ENCODE data around the gene SCAF11. TPM values are rescaled to one million over a fixed set of nuclear protein-coding genes. Genes with fewer than 3 reads are reported as not detected.
"Not testable (repeated sequence)": the region's sequence is repeated elsewhere in the genome, so short reads cannot be mapped to it uniquely, and the experiment has no call there.

The SCAF11 gene, protein sequence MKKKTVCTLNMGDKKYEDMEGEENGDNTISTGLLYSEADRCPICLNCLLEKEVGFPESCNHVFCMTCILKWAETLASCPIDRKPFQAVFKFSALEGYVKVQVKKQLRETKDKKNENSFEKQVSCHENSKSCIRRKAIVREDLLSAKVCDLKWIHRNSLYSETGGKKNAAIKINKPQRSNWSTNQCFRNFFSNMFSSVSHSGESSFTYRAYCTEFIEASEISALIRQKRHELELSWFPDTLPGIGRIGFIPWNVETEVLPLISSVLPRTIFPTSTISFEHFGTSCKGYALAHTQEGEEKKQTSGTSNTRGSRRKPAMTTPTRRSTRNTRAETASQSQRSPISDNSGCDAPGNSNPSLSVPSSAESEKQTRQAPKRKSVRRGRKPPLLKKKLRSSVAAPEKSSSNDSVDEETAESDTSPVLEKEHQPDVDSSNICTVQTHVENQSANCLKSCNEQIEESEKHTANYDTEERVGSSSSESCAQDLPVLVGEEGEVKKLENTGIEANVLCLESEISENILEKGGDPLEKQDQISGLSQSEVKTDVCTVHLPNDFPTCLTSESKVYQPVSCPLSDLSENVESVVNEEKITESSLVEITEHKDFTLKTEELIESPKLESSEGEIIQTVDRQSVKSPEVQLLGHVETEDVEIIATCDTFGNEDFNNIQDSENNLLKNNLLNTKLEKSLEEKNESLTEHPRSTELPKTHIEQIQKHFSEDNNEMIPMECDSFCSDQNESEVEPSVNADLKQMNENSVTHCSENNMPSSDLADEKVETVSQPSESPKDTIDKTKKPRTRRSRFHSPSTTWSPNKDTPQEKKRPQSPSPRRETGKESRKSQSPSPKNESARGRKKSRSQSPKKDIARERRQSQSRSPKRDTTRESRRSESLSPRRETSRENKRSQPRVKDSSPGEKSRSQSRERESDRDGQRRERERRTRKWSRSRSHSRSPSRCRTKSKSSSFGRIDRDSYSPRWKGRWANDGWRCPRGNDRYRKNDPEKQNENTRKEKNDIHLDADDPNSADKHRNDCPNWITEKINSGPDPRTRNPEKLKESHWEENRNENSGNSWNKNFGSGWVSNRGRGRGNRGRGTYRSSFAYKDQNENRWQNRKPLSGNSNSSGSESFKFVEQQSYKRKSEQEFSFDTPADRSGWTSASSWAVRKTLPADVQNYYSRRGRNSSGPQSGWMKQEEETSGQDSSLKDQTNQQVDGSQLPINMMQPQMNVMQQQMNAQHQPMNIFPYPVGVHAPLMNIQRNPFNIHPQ (N-terminal part only)
- 96.9 and 107 TPM in 2 replicates for total RNA-seq (ENCODE audit: low replicate concordance)
- long read RNA-seq, full-length matches to known transcripts: 24 of 319 reads
- long read RNA-seq, partial matches to known transcripts: 262 of 319 reads
- long read RNA-seq, other reads (novel, unspliced or antisense): 33 of 319 reads

DNA sequence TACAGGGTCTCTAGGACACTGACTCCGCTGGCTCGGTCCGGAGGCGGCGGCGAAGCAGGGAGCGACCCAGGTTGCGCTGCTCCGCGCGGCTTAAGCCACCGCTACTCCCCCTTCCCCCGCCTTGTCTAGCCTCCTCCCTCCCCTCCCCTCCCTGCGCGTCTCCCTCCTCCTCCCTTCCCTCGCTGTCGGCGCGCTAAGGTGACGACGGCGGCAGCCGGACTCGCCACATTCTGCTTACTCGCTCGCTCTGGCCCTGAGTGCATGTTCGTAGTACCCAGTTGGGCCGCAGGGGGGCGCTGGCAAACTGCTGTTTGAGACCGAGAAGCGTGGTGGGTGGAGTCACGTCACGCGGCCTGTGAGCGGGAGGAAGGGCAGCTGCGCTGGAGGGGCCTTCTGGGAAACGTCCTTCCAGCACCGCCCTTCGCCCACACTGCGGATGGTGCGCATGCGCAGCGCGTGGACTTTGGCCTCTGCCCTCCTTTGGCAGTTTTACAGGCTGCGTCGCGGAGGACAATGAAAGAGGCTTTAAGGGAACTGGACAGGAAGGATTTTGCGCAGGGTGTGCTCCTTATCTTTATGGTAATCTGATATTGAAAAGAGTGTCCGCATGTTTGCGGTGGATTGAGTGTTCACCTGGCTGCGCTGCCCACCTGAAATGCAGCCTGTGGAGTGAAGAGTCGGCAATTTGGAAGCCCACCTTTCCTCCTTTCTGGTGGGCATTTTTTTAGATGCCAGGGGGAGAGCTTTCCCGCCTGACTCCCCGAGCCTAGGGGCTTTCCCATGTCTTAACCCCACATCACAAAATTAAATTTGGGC is at the start of gene SCAF11:
TSS of gene SCAF11 (minus strand) at position 107 of the 816 bp plus-strand sequence. CDS start 26,407 bp downstream, outside the sequence.
- peak within 1 kb of the TSS; percentile 96 for H3K4me3 Mint-ChIP-seq
- H3K36me3 Mint-ChIP-seq: peaks cover 17% of the 10 kb centered on the region
- peaks cover 9% of the 10 kb centered on the region for H3K9me3 Mint-ChIP-seq
- TF ChIP-seq, protein P1, sequence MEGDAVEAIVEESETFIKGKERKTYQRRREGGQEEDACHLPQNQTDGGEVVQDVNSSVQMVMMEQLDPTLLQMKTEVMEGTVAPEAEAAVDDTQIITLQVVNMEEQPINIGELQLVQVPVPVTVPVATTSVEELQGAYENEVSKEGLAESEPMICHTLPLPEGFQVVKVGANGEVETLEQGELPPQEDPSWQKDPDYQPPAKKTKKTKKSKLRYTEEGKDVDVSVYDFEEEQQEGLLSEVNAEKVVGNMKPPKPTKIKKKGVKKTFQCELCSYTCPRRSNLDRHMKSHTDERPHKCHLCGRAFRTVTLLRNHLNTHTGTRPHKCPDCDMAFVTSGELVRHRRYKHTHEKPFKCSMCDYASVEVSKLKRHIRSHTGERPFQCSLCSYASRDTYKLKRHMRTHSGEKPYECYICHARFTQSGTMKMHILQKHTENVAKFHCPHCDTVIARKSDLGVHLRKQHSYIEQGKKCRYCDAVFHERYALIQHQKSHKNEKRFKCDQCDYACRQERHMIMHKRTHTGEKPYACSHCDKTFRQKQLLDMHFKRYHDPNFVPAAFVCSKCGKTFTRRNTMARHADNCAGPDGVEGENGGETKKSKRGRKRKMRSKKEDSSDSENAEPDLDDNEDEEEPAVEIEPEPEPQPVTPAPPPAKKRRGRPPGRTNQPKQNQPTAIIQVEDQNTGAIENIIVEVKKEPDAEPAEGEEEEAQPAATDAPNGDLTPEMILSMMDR (conservative IDR thresholded peaks at IDR 0.05): peak; percentile 90
- DNase-seq (ENCODE audit: extremely low spot score, unreplicated experiment): peak; percentile 100
- H3K4me1 Mint-ChIP-seq (ENCODE audit: unreplicated experiment): peaks cover 41% of the 10 kb centered on the region
- H3K27ac Mint-ChIP-seq: peak within 1 kb of the TSS; percentile 99
- H3K27me3 Mint-ChIP-seq: peaks cover 4% of the 10 kb centered on the region

DNA sequence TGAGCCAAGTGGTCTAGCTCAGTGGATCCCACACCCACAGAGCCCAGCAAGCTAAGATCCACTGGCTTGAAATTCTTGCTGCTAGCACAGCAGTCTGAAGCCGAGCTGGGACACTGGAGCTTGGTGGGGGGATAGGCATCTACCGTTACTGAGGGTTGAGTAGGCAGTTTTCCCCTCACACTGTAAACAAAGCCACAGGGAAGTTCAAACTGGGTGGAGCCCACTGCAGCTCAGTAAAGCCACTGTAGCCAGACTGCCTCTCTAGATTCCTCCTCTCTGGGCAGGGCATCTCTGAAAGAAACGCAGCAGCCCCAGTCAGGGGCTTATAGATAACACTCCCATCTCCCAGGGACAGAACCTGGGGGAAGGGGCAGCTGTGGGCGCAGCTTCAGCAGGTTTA is 46.7 kb upstream of the SCAF11 start:
- peak overlapping the region; percentile 61 for H3K27ac Mint-ChIP-seq
- H3K4me1 Mint-ChIP-seq (ENCODE audit: unreplicated experiment); H3K9me3 Mint-ChIP-seq; H3K27me3 Mint-ChIP-seq; H3K36me3 Mint-ChIP-seq; DNase-seq (ENCODE audit: extremely low spot score, unreplicated experiment): not testable (repeated sequence)
- peak overlapping the region; percentile 32 for H3K4me3 Mint-ChIP-seq

DNA sequence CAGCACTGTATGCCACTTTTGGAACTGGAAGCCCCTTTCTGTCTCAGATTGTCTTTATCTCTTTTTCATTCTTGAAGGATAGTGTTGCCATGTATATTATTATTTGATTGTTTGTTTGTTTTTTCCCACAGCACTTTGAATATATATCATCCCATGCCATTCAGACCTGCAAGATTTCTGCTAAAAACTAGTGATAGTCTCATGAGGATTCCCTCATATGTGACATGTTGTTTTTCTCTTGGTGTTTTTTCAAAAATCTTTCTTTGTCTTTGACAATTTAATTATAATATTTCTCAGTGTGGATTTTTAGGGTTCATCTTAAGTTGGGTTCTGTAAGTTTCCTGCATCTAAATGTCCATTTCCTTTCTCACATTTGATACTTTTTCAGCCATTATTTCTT is 36.8 kb upstream of the SCAF11 start:
- no peaks in the 10 kb centered on the region for H3K36me3 Mint-ChIP-seq
- no peaks in the 10 kb centered on the region for H3K27me3 Mint-ChIP-seq
- H3K4me3 Mint-ChIP-seq: no peak overlapping the region
- TF ChIP-seq, protein P1 (conservative IDR thresholded peaks at IDR 0.05): no peak
- no peak for DNase-seq (ENCODE audit: extremely low spot score, unreplicated experiment)
- H3K9me3 Mint-ChIP-seq: peaks cover 12% of the 10 kb centered on the region
- no peaks in the 10 kb centered on the region for H3K4me1 Mint-ChIP-seq (ENCODE audit: unreplicated experiment)
- no peak overlapping the region for H3K27ac Mint-ChIP-seq

DNA sequence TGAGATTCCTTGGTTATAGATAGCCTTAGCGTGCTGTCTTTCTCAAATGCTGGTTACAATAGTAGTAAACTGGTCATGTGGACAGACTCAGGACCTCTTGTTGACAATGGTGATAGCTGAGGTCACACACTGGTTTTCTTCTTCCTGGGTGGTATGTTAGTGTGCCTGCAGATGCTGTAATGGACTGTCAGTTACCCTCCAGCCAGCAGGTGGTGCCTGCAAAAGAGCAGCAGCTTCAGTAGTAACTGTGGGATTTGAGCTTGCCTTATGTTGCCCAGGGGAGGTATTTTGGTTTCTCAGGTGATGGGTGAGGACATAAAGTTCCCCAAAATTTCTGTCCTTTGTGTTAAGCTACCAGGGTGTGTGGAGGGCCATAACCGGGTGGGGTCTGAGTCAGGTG is 33.7 kb upstream of the SCAF11 start:
- no peaks in the 10 kb centered on the region for H3K36me3 Mint-ChIP-seq
- DNase-seq (ENCODE audit: extremely low spot score, unreplicated experiment): no peak
- H3K4me3 Mint-ChIP-seq: no peak overlapping the region
- TF ChIP-seq, protein P1 (conservative IDR thresholded peaks at IDR 0.05): no peak
- H3K9me3 Mint-ChIP-seq: peaks cover 9% of the 10 kb centered on the region
- no peaks in the 10 kb centered on the region for H3K27me3 Mint-ChIP-seq
- no peaks in the 10 kb centered on the region for H3K4me1 Mint-ChIP-seq (ENCODE audit: unreplicated experiment)
- no peak overlapping the region for H3K27ac Mint-ChIP-seq

DNA sequence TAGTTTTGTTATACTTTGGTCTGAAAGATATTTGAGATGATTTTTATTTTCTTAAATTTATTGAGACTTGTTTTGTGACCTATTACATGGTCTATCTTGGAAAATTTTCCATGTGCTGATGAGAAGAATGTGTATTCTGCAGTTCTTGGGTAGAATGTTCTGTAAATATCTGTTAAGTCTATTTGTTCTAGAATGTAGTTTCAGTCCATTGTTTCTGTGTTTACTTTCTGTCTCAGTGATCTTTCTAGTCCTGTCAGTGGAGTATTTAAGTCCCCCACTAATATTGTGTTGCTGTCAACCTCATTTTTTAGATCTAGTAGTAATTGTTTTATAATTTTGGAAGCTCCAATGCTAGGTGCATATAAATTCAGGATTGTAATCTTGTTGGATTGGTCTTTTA is 30.4 kb upstream of the SCAF11 start:
- H3K27ac Mint-ChIP-seq: no peak overlapping the region

DNA sequence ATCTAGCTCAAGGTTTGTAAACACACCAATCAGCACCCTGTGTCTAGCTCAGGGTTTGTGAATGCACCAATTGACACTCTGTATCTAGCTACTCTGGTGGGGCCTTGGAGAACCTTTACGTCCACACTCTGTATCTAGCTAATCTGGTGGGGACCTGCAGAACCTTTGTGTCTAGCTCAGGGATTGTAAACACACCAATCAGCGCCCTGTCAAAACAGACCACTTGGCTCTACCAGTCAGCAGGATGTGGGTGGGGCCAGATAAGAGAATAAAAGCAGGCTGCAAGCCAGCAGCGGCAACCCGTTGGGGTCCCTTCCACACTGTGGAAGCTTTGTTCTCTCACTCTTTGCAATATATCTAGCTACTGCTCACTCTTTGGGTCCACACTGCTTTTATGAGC is 28.3 kb upstream of the SCAF11 start:
- H3K27ac Mint-ChIP-seq; H3K36me3 Mint-ChIP-seq; H3K4me3 Mint-ChIP-seq; H3K27me3 Mint-ChIP-seq; H3K4me1 Mint-ChIP-seq (ENCODE audit: unreplicated experiment); H3K9me3 Mint-ChIP-seq; DNase-seq (ENCODE audit: extremely low spot score, unreplicated experiment): not testable (repeated sequence)

More for the DNA sequence above, 30.4 kb upstream of the SCAF11 start:
- DNase-seq (ENCODE audit: extremely low spot score, unreplicated experiment): no peak
- Mint-ChIP-seq H3K4me3 (no peak overlapping the region), H3K4me1 (ENCODE audit: unreplicated experiment) (no peaks in the 10 kb centered on the region), H3K36me3 (no peaks in the 10 kb centered on the region), H3K27me3 (no peaks in the 10 kb centered on the region), H3K9me3 (no peaks in the 10 kb centered on the region)
- TF ChIP-seq, protein P1 (conservative IDR thresholded peaks at IDR 0.05): no peak

DNA sequence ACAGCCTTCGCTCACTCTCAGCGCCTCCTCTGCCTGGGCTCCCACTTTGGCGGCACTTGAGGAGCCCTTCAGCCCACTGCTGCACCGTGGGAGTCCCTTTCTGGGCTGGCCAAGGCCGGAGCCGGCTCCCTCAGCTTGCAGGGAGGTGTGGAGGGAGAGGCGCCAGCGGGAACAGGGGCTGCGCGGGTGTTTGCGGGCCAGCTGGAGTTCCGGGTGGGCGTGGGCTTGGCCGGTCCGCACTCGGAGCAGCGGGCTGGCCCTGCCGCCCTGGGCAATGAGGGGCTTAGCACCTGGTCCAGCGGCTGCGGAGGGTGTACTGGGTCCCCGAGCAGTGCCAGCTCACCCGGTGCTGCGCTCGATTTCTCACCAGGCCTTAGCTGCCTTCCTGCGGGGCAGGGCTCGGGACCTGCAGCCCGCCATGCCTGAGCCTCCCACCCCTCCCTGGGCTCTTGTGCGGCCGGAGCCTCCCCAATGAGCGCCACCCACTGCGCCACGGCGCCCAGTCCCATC is 27.5 kb upstream of the SCAF11 start:
- H3K9me3 Mint-ChIP-seq; H3K36me3 Mint-ChIP-seq; H3K27ac Mint-ChIP-seq; H3K4me3 Mint-ChIP-seq; H3K4me1 Mint-ChIP-seq (ENCODE audit: unreplicated experiment); H3K27me3 Mint-ChIP-seq; DNase-seq (ENCODE audit: extremely low spot score, unreplicated experiment): not testable (repeated sequence)
